AG09309 (cell line): ENCODE data around the gene NSG1.
"Not testable (repeated sequence)": the region's sequence is repeated elsewhere in the genome, so short reads cannot be mapped to it uniquely, and the experiment has no call there.

Source experiments
- DNase-seq: peaks from one replicate; pipeline ENCODE4 v3.0.0-alpha.2; 2010; ENCODE audit warnings: low read depth
- H3K4me3 ChIP-seq: 2 replicates; pipeline ENCODE4 v1.5.1; 2011; ENCODE audit warnings: mild to moderate bottlenecking, low read depth, low read length, moderate library complexity; ENCODE audit not compliant: control insufficient read depth
- TF ChIP-seq, protein P1 (sequence below): IDR thresholded peaks from 2 replicates; pipeline ENCODE4 v1.5.1; 2011; ENCODE audit warnings: mild to moderate bottlenecking, low read depth, low read length, inconsistent platforms; ENCODE audit not compliant: insufficient read depth, control insufficient read depth; ENCODE audit errors: missing control alignments

NSG1 gene

GRCh38 chr4:4457803-4458553, 71.1 kb downstream of the NSG1 start:
- no peak overlapping the region for H3K4me3 ChIP-seq
- no peak for DNase-seq

DNA sequence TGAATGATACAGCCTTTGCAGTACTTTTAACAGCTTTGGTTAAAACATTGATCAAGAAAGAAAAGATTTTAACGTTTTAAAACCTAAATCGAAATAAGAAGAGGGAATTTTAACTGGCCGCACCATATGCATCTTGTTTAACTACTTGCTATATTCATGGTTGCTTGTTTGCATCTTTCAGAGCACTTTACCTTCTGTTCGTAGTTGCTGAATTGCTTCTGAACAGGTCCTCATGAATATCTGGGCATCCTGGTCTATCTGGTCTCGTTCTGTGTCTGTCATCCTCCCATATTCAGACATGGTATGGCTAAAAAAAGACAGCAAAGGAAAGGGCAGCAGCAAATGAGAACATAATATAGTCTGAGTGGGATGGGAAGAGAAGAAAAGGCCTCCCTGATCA, 72.3 kb downstream of the NSG1 start:
- no peak overlapping the region for H3K4me3 ChIP-seq
- TF ChIP-seq, protein P1, sequence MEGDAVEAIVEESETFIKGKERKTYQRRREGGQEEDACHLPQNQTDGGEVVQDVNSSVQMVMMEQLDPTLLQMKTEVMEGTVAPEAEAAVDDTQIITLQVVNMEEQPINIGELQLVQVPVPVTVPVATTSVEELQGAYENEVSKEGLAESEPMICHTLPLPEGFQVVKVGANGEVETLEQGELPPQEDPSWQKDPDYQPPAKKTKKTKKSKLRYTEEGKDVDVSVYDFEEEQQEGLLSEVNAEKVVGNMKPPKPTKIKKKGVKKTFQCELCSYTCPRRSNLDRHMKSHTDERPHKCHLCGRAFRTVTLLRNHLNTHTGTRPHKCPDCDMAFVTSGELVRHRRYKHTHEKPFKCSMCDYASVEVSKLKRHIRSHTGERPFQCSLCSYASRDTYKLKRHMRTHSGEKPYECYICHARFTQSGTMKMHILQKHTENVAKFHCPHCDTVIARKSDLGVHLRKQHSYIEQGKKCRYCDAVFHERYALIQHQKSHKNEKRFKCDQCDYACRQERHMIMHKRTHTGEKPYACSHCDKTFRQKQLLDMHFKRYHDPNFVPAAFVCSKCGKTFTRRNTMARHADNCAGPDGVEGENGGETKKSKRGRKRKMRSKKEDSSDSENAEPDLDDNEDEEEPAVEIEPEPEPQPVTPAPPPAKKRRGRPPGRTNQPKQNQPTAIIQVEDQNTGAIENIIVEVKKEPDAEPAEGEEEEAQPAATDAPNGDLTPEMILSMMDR = no peak
- DNase-seq = no peak

More at GRCh38 chr4:4457803-4458553, 71.1 kb downstream of the NSG1 start:
- TF ChIP-seq, protein P1 = no peak

DNA sequence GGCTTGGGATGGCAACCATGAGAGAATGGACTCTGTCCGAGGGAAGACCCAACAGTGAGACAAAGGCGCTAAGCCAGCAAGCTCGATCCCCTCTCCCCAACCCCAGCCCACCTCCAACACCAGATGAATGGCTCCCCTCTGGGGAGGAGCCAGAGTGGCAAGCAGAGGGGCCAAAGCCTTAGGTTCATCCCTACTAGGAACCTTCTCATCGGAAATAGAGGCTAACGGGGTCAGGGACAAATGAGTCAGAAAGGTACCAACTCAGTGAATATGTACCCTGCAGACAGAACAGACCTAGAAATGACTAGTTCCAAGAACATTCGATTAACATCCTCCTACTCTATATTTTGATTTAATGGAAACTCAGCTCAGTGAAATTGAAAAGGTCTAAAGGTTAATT, 73.9 kb downstream of the NSG1 start:
- H3K4me3 ChIP-seq = no peak overlapping the region
- TF ChIP-seq, protein P1 = no peak
- DNase-seq = no peak

GRCh38 chr4:4461178-4461577, 74.3 kb downstream of the NSG1 start:
- TF ChIP-seq, protein P1 = no peak
- no peak for DNase-seq

DNA sequence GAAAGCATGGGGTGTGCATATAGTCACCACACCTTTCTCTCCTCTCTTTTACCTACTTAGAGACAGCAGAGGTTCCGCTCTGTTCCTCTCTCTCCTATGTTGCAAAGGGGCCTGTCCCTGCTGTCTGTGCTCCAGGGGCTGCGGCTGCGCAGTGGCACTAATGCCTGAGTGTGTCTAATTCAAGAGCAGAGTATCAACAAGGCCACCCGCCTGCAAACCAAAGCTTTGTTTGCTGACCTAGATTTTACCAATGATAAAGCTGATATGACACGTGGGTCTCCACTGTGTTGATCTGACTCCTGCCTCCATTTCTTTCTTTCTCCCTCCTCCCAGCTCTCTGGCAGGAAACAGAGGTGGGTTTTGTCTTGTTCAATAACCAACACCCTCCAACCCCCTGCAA, 74.9 kb downstream of the NSG1 start:
- H3K4me3 ChIP-seq = no peak overlapping the region
- TF ChIP-seq, protein P1 = no peak
- no peak for DNase-seq

More at GRCh38 chr4:4461178-4461577, 74.3 kb downstream of the NSG1 start:
- no peak overlapping the region for H3K4me3 ChIP-seq

- TF ChIP-seq, protein P1 = no peak
- no peak overlapping the region for H3K4me3 ChIP-seq
- DNase-seq = no peak
These were observed 76.1 kb downstream of the NSG1 start for GRCh38 chr4:4462970-4463369.

GRCh38 chr4:4465238-4465637, 78.3 kb downstream of the NSG1 start:
- H3K4me3 ChIP-seq, DNase-seq: not testable (repeated sequence)
